Neural progenitor cell (in vitro differentiated cells): ENCODE measurements around the gene JAKMIP2. TPM values are rescaled to one million over a fixed set of nuclear protein-coding genes. Genes with fewer than 3 reads are reported as not detected.

Experiments used
- DNase-seq: peaks from one replicate; pipeline ENCODE4 v3.0.0-alpha.2; 2016; ENCODE audit warnings: low spot score
- H2AFZ ChIP-seq: fragments of 200-600 bp; sonication (generic); replicated peaks from 2 replicates; pipeline ENCODE4 v1.6.1; 2016; ENCODE audit warnings: antibody characterized with exemption
- H3F3A ChIP-seq: fragments of 200-600 bp; sonication (generic); 2 replicates; pipeline ENCODE4 v1.6.1; 2016; ENCODE audit warnings: antibody characterized with exemption, low read depth
- H3K27ac ChIP-seq: fragments of 200-600 bp; sonication (generic); 2 replicates; pipeline ENCODE4 v1.5.1; 2016; ENCODE audit warnings: mild to moderate bottlenecking
- H3K27me3 ChIP-seq: fragments of 200-600 bp; sonication (generic); 2 replicates; pipeline ENCODE4 v1.6.1; 2016; ENCODE audit warnings: mild to moderate bottlenecking, moderate library complexity
- H3K36me3 ChIP-seq: fragments of 200-600 bp; sonication (generic); 2 replicates; pipeline ENCODE4 v1.5.1; 2016
- H3K4me1 ChIP-seq: fragments of 200-600 bp; sonication (generic); 2 replicates; pipeline ENCODE4 v1.6.1; 2016; ENCODE audit warnings: mixed run types
- H3K4me2 ChIP-seq: fragments of 200-600 bp; sonication (generic); 2 replicates; pipeline ENCODE4 v1.6.1; 2016
- H3K4me3 ChIP-seq: fragments of 200-600 bp; sonication (generic); 2 replicates; pipeline ENCODE4 v1.5.1; 2016
- H3K79me2 ChIP-seq: fragments of 200-600 bp; sonication (generic); 2 replicates; pipeline ENCODE4 v1.6.1; 2016; ENCODE audit warnings: low read depth
- H3K9ac ChIP-seq: fragments of 200-600 bp; sonication (generic); 2 replicates; pipeline ENCODE4 v1.6.1; 2016
- H3K9me3 ChIP-seq: fragments of 200-600 bp; sonication (generic); 2 replicates; pipeline ENCODE4 v1.5.1; 2016; ENCODE audit warnings: low read depth
- H4K20me1 ChIP-seq: fragments of 200-600 bp; sonication (generic); 2 replicates; pipeline ENCODE4 v1.6.1; 2016; ENCODE audit warnings: low read depth
- H3K27ac Mint-ChIP-seq: 3 replicates; pipeline ENCODE4 v1.8.0; 2021; ENCODE audit warnings: mixed read lengths
- H3K27me3 Mint-ChIP-seq: 2 replicates; pipeline ENCODE4 v1.8.0; 2022; ENCODE audit warnings: low read depth, mild to moderate bottlenecking, inconsistent platforms, moderate library complexity, mixed read lengths; ENCODE audit not compliant: insufficient read depth
- H3K36me3 Mint-ChIP-seq: 3 replicates; pipeline ENCODE4 v1.8.0; 2021; ENCODE audit warnings: mixed read lengths
- H3K4me1 Mint-ChIP-seq: 3 replicates; pipeline ENCODE4 v1.8.0; 2021; ENCODE audit warnings: mixed read lengths
- H3K4me3 Mint-ChIP-seq: 3 replicates; pipeline ENCODE4 v1.8.0; 2021; ENCODE audit warnings: mild to moderate bottlenecking, moderate library complexity, mixed read lengths
- H3K9me3 Mint-ChIP-seq: 3 replicates; pipeline ENCODE4 v1.8.0; 2020; ENCODE audit warnings: mixed read lengths
- EZH2 ChIP-seq: fragments of 200-600 bp; sonication (generic); IDR thresholded peaks from 2 replicates; pipeline ENCODE4 v1.6.1; 2017; ENCODE audit warnings: antibody characterized with exemption, mild to moderate bottlenecking, moderate library complexity
- EZH2phosphoT487 ChIP-seq: fragments of 200-600 bp; sonication (generic); IDR thresholded peaks from 2 replicates; pipeline ENCODE4 v1.6.1; 2017; ENCODE audit warnings: antibody characterized with exemption
- total RNA-seq: library from RNA; depleted of rRNA; stranded (reverse); fragments of >200 nt; gene quantifications from 2 replicates; pipeline ENCODE4 v1.2.3, GENCODE V29; 2015; ENCODE audit warnings: low replicate concordance
- TF ChIP-seq, protein P1 (sequence below): fragments of 200-600 bp; sonication (generic); IDR thresholded peaks from 2 replicates; pipeline ENCODE4 v1.5.1; 2017; ENCODE audit warnings: antibody characterized with exemption, mild to moderate bottlenecking

The JAKMIP2 gene
- total RNA-seq, 1 donor from 2014 or later = 8.2 TPM

- Mint-ChIP-seq H3K27ac (no peak overlapping the region), H3K4me1 (no peaks in the 10 kb centered on the region), H3K4me3 (no peak overlapping the region), H3K27me3 (no peaks in the 10 kb centered on the region), H3K9me3 (peaks cover 6% of the 10 kb centered on the region), H3K36me3 (peaks cover 7% of the 10 kb centered on the region)
- Histone ChIP-seq H3K27me3 (no peaks in the 10 kb centered on the region), H2AFZ (no peak overlapping the region), H3K36me3 (no peaks in the 10 kb centered on the region), H4K20me1 (no peaks in the 10 kb centered on the region), H3K4me3 (no peak overlapping the region), H3K9me3 (no peaks in the 10 kb centered on the region), H3K9ac (no peak overlapping the region), H3K79me2 (no peaks in the 10 kb centered on the region), H3K4me1 (no peaks in the 10 kb centered on the region), H3K27ac (no peak overlapping the region), H3K4me2 (no peak overlapping the region), H3F3A (peaks cover 7% of the 10 kb centered on the region)
- DNase-seq = no peak
- TF ChIP-seq, protein P1, sequence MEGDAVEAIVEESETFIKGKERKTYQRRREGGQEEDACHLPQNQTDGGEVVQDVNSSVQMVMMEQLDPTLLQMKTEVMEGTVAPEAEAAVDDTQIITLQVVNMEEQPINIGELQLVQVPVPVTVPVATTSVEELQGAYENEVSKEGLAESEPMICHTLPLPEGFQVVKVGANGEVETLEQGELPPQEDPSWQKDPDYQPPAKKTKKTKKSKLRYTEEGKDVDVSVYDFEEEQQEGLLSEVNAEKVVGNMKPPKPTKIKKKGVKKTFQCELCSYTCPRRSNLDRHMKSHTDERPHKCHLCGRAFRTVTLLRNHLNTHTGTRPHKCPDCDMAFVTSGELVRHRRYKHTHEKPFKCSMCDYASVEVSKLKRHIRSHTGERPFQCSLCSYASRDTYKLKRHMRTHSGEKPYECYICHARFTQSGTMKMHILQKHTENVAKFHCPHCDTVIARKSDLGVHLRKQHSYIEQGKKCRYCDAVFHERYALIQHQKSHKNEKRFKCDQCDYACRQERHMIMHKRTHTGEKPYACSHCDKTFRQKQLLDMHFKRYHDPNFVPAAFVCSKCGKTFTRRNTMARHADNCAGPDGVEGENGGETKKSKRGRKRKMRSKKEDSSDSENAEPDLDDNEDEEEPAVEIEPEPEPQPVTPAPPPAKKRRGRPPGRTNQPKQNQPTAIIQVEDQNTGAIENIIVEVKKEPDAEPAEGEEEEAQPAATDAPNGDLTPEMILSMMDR = no peak
- no peak for TF ChIP-seq EZH2phosphoT487
- no peak for TF ChIP-seq EZH2
Measured at GRCh38 chr5:147712019-147712418, 70.5 kb downstream of the JAKMIP2 start.

DNA sequence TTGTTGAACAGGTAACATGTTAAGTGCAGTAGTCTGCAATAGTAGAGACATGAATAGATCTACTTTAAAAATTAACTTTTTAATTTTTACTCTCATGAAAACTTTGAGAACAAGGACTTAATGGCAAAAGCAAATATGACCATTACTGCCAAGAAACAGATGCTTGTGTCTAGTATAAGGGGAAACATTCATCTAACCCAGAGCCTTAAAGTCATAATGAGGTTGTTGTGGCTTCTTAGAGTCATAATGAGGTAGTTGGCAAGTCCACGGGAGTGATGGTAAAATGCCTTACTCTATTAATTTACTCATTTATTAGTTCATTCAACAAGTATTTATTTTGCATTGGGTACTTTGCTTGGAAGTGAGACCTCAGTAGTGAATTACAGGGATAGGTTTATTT is 71.5 kb downstream of the JAKMIP2 start:
- H3K79me2 ChIP-seq = no peaks in the 10 kb centered on the region
- no peak overlapping the region for H3K9ac ChIP-seq
- no peaks in the 10 kb centered on the region for H3K4me1 ChIP-seq
- no peak overlapping the region for H2AFZ ChIP-seq
- no peak for DNase-seq
- H4K20me1 ChIP-seq = no peaks in the 10 kb centered on the region
- H3K9me3 Mint-ChIP-seq = peaks cover 6% of the 10 kb centered on the region
- no peak overlapping the region for H3K27ac ChIP-seq
- no peaks in the 10 kb centered on the region for H3K36me3 ChIP-seq
- H3K4me2 ChIP-seq = no peak overlapping the region
- no peaks in the 10 kb centered on the region for H3K9me3 ChIP-seq
- no peaks in the 10 kb centered on the region for H3K27me3 ChIP-seq
- no peak for TF ChIP-seq EZH2
- TF ChIP-seq EZH2phosphoT487 = no peak
- TF ChIP-seq, protein P1 = no peak
- no peak overlapping the region for H3K4me3 Mint-ChIP-seq
- H3K4me1 Mint-ChIP-seq = no peaks in the 10 kb centered on the region
- H3K27me3 Mint-ChIP-seq = no peaks in the 10 kb centered on the region
- no peak overlapping the region for H3K4me3 ChIP-seq
- H3K36me3 Mint-ChIP-seq = peaks cover 7% of the 10 kb centered on the region
- peaks cover 7% of the 10 kb centered on the region for H3F3A ChIP-seq
- no peak overlapping the region for H3K27ac Mint-ChIP-seq

- TF ChIP-seq EZH2 = no peak
- TF ChIP-seq EZH2phosphoT487 = no peak
- TF ChIP-seq, protein P1 = no peak
- Mint-ChIP-seq H3K27me3 (no peaks in the 10 kb centered on the region), H3K4me3 (no peak overlapping the region), H3K9me3 (peaks cover 6% of the 10 kb centered on the region), H3K4me1 (no peaks in the 10 kb centered on the region), H3K27ac (no peak overlapping the region), H3K36me3 (peaks cover 7% of the 10 kb centered on the region)
- Histone ChIP-seq H3K4me3 (no peak overlapping the region), H3K27ac (no peak overlapping the region), H3K36me3 (no peaks in the 10 kb centered on the region), H3K79me2 (no peaks in the 10 kb centered on the region), H3K4me1 (peaks cover 11% of the 10 kb centered on the region), H3K27me3 (no peaks in the 10 kb centered on the region), H3K9ac (no peak overlapping the region), H2AFZ (no peak overlapping the region), H3F3A (no peaks in the 10 kb centered on the region), H3K9me3 (no peaks in the 10 kb centered on the region), H3K4me2 (no peak overlapping the region), H4K20me1 (no peaks in the 10 kb centered on the region)
- no peak for DNase-seq
Measured at GRCh38 chr5:147708708-147709107, 73.8 kb downstream of the JAKMIP2 start.
